Measurements from ENCODE around the gene BTRC.

Gene BTRC

GRCh38 chr10:101353692-101354327, at the start of gene BTRC:
TSS of gene BTRC (plus strand) at chr10:101354165. CDS start at chr10:101354181, 16 bp downstream.
- peak within 1 kb of the TSS; percentile 75 for H3K4me3 ChIP-seq (ENCODE audit: low read depth, low read length)
- peak; percentile 100 for DNase-seq (ENCODE audit: low read depth)
- TF ChIP-seq CTCF (IDR thresholded peaks at IDR 0.05; ENCODE audit: low read depth, low read length) (no peak), MAX (IDR thresholded peaks at IDR 0.05; ENCODE audit: low read depth, low read length) (peak; percentile 50; the same call in 1 of the 2 replicates), POLR2A (IDR thresholded peaks at IDR 0.05; ENCODE audit: extremely low read depth, insufficient read length) (peak; percentile 45), MYC (IDR thresholded peaks at IDR 0.05; ENCODE audit: low read depth, low read length) (peak; percentile 81)

GRCh38 chr10:101304316-101304715, 49.6 kb upstream of the BTRC start:
- TF ChIP-seq POLR2A (IDR thresholded peaks at IDR 0.05; ENCODE audit: extremely low read depth, insufficient read length) (no peak), CTCF (IDR thresholded peaks at IDR 0.05; ENCODE audit: low read depth, low read length) (no peak), MAX (IDR thresholded peaks at IDR 0.05; ENCODE audit: low read depth, low read length) (no peak), MYC (IDR thresholded peaks at IDR 0.05; ENCODE audit: low read depth, low read length) (no peak)
- no peak for DNase-seq (ENCODE audit: low read depth)
- no peak overlapping the region for H3K4me3 ChIP-seq (ENCODE audit: low read depth, low read length)

GRCh38 chr10:101305320-101306241, 48.4 kb upstream of the BTRC start:
- no peak overlapping the region for H3K4me3 ChIP-seq (ENCODE audit: low read depth, low read length)
- no peak for DNase-seq (ENCODE audit: low read depth)
- TF ChIP-seq CTCF (IDR thresholded peaks at IDR 0.05; ENCODE audit: low read depth, low read length) = no peak
- TF ChIP-seq POLR2A (IDR thresholded peaks at IDR 0.05; ENCODE audit: extremely low read depth, insufficient read length) = no peak

GRCh38 chr10:101308051-101308450, 45.9 kb upstream of the BTRC start:
- TF ChIP-seq POLR2A (IDR thresholded peaks at IDR 0.05; ENCODE audit: extremely low read depth, insufficient read length) = no peak
- TF ChIP-seq MYC (IDR thresholded peaks at IDR 0.05; ENCODE audit: low read depth, low read length) = no peak
- TF ChIP-seq MAX (IDR thresholded peaks at IDR 0.05; ENCODE audit: low read depth, low read length) = no peak
- no peak for TF ChIP-seq CTCF (IDR thresholded peaks at IDR 0.05; ENCODE audit: low read depth, low read length)
- H3K4me3 ChIP-seq (ENCODE audit: low read depth, low read length) = no peak overlapping the region
- DNase-seq (ENCODE audit: low read depth) = no peak

GRCh38 chr10:101310529-101311184, 43.3 kb upstream of the BTRC start:
- no peak for TF ChIP-seq MAX (IDR thresholded peaks at IDR 0.05; ENCODE audit: low read depth, low read length)
- no peak for TF ChIP-seq CTCF (IDR thresholded peaks at IDR 0.05; ENCODE audit: low read depth, low read length)
- no peak for TF ChIP-seq POLR2A (IDR thresholded peaks at IDR 0.05; ENCODE audit: extremely low read depth, insufficient read length)
- TF ChIP-seq MYC (IDR thresholded peaks at IDR 0.05; ENCODE audit: low read depth, low read length) = no peak
- no peak overlapping the region for H3K4me3 ChIP-seq (ENCODE audit: low read depth, low read length)
- DNase-seq (ENCODE audit: low read depth) = no peak

All from NB4 (cell line).